Caco-2 (cell line): Measurements from ENCODE around the gene CENPM. TPM values are rescaled to one million over a fixed set of nuclear protein-coding genes. Genes with fewer than 3 reads are reported as not detected.
A peak's percentile ranks its signal among the peaks of the same experiment; 100 is the strongest.

Experiments used
- BruUV-seq: library from RNA; stranded (reverse); fragments of 400-500 nt; replicated peaks from 2 replicates; lab custom pipeline; 2021; lab: Mats Ljungman, UMichigan
- CTCF ChIA-PET: fragments of 300-600 bp; sonication (Branson Sonifier 250); formaldehyde crosslinking; loops from one replicate; lab custom pipeline; 2022; ENCODE audit warnings: antibody characterized with exemption; lab: Charles Lee
- POLR2A ChIA-PET: fragments of 300-600 bp; sonication (Branson Sonifier 250); formaldehyde crosslinking; loops from one replicate; lab custom pipeline; 2022; ENCODE audit warnings: antibody characterized with exemption; lab: Charles Lee
- DNase-seq, 2 experiments: peaks; one replicate each; pipeline versions ENCODE4 v3.0.0 to v3.0.0-alpha.2; 2020 to 2022
- H3K27me3 ChIP-seq: replicated peaks from 2 replicates; pipeline ENCODE4 v1.6.0; 2011; ENCODE audit warnings: low read length; ENCODE audit not compliant: control insufficient read depth, insufficient read depth
- H3K36me3 ChIP-seq: 2 replicates; pipeline ENCODE4 v1.5.1; 2011; ENCODE audit warnings: low read length; ENCODE audit not compliant: control insufficient read depth, insufficient read depth
- H3K4me1 ChIP-seq: fragments of 250-450 bp; sonication (Bioruptor Pico); 2 replicates; pipeline ENCODE4 v1.5.1; 2020; ENCODE audit warnings: mild to moderate bottlenecking
- H3K4me3 ChIP-seq: 2 replicates; pipeline ENCODE4 v1.5.1; 2011; ENCODE audit warnings: low read depth, mild to moderate bottlenecking, control low read depth, low read length
- H3K9me3 ChIP-seq: fragments of 250-450 bp; sonication (Bioruptor Pico); 2 replicates; pipeline ENCODE4 v1.5.1; 2020; ENCODE audit warnings: mild to moderate bottlenecking, moderate library complexity
- H3K27ac Mint-ChIP-seq: one replicate; pipeline ENCODE4 v1.8.0; 2022; ENCODE audit warnings: mixed read lengths; ENCODE audit not compliant: unreplicated experiment
- H3K27me3 Mint-ChIP-seq: one replicate; pipeline ENCODE4 v1.8.0; 2022; ENCODE audit warnings: mixed read lengths; ENCODE audit not compliant: insufficient read depth, unreplicated experiment
- H3K36me3 Mint-ChIP-seq: one replicate; pipeline ENCODE4 v1.8.0; 2022; ENCODE audit warnings: mild to moderate bottlenecking, mixed read lengths; ENCODE audit not compliant: insufficient read depth, unreplicated experiment
- H3K4me1 Mint-ChIP-seq: one replicate; pipeline ENCODE4 v1.8.0; 2022; ENCODE audit warnings: low read depth, mixed read lengths; ENCODE audit not compliant: unreplicated experiment
- H3K4me3 Mint-ChIP-seq: one replicate; pipeline ENCODE4 v1.8.0; 2022; ENCODE audit warnings: mild to moderate bottlenecking, moderate library complexity, mixed read lengths; ENCODE audit not compliant: unreplicated experiment
- H3K9me3 Mint-ChIP-seq: one replicate; pipeline ENCODE4 v1.8.0; 2022; ENCODE audit warnings: mixed read lengths; ENCODE audit not compliant: unreplicated experiment
- CTCF ChIP-seq, 2 experiments: fragments of 200-600 bp in 1 of 2; IDR thresholded peaks; 1 replicate in 1 of 2; 2 replicates in 1 of 2; pipeline versions ENCODE4 v1.5.1 to v1.8.0; 2011 to 2022; ENCODE audit warnings: antibody characterized with exemption in 1 of 2, control low read depth in 1 of 2, inconsistent platforms in 1 of 2, low read depth in 1 of 2, low read length in 1 of 2, mild to moderate bottlenecking in 1 of 2, moderate library complexity in 1 of 2; ENCODE audit not compliant: insufficient read depth in 1 of 2, severe bottlenecking in 1 of 2, unreplicated experiment in 1 of 2
- intact Hi-C: fragments of 100-400 bp; cut with micrococcal nuclease; formaldehyde crosslinking; loops from one replicate; pipeline ENCODE4 v1.10.0; 2022; ENCODE audit not compliant: unreplicated experiment
- total RNA-seq: library from RNA; stranded (reverse); gene quantifications from 2 replicates; pipeline ENCODE4 v1.2.3, GENCODE V29; 2022

Gene CENPM
- total RNA-seq, 1 experiment from 2014 or later: 46.4 TPM

GRCh38 chr22:41907436-41908401 lies 39.2 kb downstream of the CENPM start:
- H3K4me3 Mint-ChIP-seq: no peak overlapping the region
- H3K27me3 Mint-ChIP-seq: peaks cover 9% of the 10 kb centered on the region
- peaks cover 7% of the 10 kb centered on the region for H3K4me1 Mint-ChIP-seq
- no peaks in the 10 kb centered on the region; the same call in 1 of the 2 replicates for H3K27me3 ChIP-seq
- ChIA-PET POLR2A (interaction anchor here (1.5 kb wide), 1 partner anchor 18 kb away, joined by 3 read pairs; no protein-coding TSS in a partner anchor), CTCF (interaction anchor here (0.6 to 1.3 kb wide), 2 partner anchors 18 to 42 kb away, joined by 6 to 7 read pairs; no protein-coding TSS in a partner anchor)
- no peak overlapping the region for H3K4me3 ChIP-seq
- no peaks in the 10 kb centered on the region for H3K9me3 ChIP-seq
- no peak for DNase-seq
- no peaks in the 10 kb centered on the region for H3K4me1 ChIP-seq
- peaks cover 75% of the 10 kb centered on the region for H3K36me3 Mint-ChIP-seq
- peak overlapping the region; percentile 25 for H3K27ac Mint-ChIP-seq
- no peak for TF ChIP-seq CTCF (IDR thresholded peaks at IDR 0.05; ENCODE audit: insufficient read depth in 1 of 2, low read depth in 1 of 2, low read length in 1 of 2, severe bottlenecking in 1 of 2, unreplicated experiment in 1 of 2)
- no peaks in the 10 kb centered on the region; the same call in 1 of the 2 replicates for H3K36me3 ChIP-seq
- BruUV-seq: no TSS peak
- intact Hi-C loops: no loop called here
- H3K9me3 Mint-ChIP-seq: no peaks in the 10 kb centered on the region

GRCh38 chr22:41906822-41907221 lies 40.1 kb downstream of the CENPM start:
- TF ChIP-seq CTCF (IDR thresholded peaks at IDR 0.05; ENCODE audit: insufficient read depth in 1 of 2, low read depth in 1 of 2, low read length in 1 of 2, severe bottlenecking in 1 of 2, unreplicated experiment in 1 of 2): no peak
- Histone ChIP-seq H3K9me3 (no peaks in the 10 kb centered on the region), H3K4me1 (no peaks in the 10 kb centered on the region), H3K4me3 (no peak overlapping the region), H3K27me3 (no peaks in the 10 kb centered on the region; the same call in 1 of the 2 replicates), H3K36me3 (no peaks in the 10 kb centered on the region; the same call in 1 of the 2 replicates)
- H3K36me3 Mint-ChIP-seq: peaks cover 79% of the 10 kb centered on the region
- no peak overlapping the region for H3K4me3 Mint-ChIP-seq
- peaks cover 7% of the 10 kb centered on the region for H3K4me1 Mint-ChIP-seq
- no peak for DNase-seq
- H3K9me3 Mint-ChIP-seq: no peaks in the 10 kb centered on the region
- peaks cover 5% of the 10 kb centered on the region for H3K27me3 Mint-ChIP-seq
- H3K27ac Mint-ChIP-seq: no peak overlapping the region
- POLR2A ChIA-PET: no interaction called here
- intact Hi-C loops: no loop called here
- BruUV-seq: TSS peak; percentile 58
- CTCF ChIA-PET: no interaction called here

- Histone ChIP-seq H3K36me3 (no peaks in the 10 kb centered on the region; the same call in 1 of the 2 replicates), H3K4me3 (no peak overlapping the region), H3K27me3 (no peaks in the 10 kb centered on the region), H3K4me1 (no peaks in the 10 kb centered on the region), H3K9me3 (no peaks in the 10 kb centered on the region)
- no peaks in the 10 kb centered on the region for H3K9me3 Mint-ChIP-seq
- intact Hi-C loops: no loop called here
- H3K4me1 Mint-ChIP-seq: no peaks in the 10 kb centered on the region
- no TSS peak for BruUV-seq
- no peaks in the 10 kb centered on the region for H3K27me3 Mint-ChIP-seq
- no peak for DNase-seq
- CTCF ChIA-PET: no interaction called here
- H3K4me3 Mint-ChIP-seq: no peak overlapping the region
- no peak overlapping the region for H3K27ac Mint-ChIP-seq
- POLR2A ChIA-PET: no interaction called here
- peaks cover 80% of the 10 kb centered on the region for H3K36me3 Mint-ChIP-seq
- no peak for TF ChIP-seq CTCF (IDR thresholded peaks at IDR 0.05; ENCODE audit: insufficient read depth in 1 of 2, low read depth in 1 of 2, low read length in 1 of 2, severe bottlenecking in 1 of 2, unreplicated experiment in 1 of 2)
Measured at GRCh38 chr22:41905411-41906202, 41.3 kb downstream of the CENPM start.
